GM12865 (cell line): ENCODE results near the gene ARMC9.
"Not testable (repeated sequence)": the region's sequence is repeated elsewhere in the genome, so short reads cannot be mapped to it uniquely, and the experiment has no call there.

ENCODE experiments used
- DNase-seq: peaks from one replicate; pipeline ENCODE4 v3.0.0; 2010; ENCODE audit warnings: low read depth
- H3K4me3 ChIP-seq: 2 replicates; pipeline ENCODE4 v1.5.1; 2011; ENCODE audit warnings: mild to moderate bottlenecking, low read depth, low read length, control low read depth
- TF ChIP-seq, protein P1 (sequence below): IDR thresholded peaks from 2 replicates; pipeline ENCODE4 v1.5.1; 2011; ENCODE audit warnings: low read length, control low read depth, low read depth, inconsistent platforms; ENCODE audit not compliant: insufficient read depth; ENCODE audit errors: missing control alignments

ARMC9 gene

DNA sequence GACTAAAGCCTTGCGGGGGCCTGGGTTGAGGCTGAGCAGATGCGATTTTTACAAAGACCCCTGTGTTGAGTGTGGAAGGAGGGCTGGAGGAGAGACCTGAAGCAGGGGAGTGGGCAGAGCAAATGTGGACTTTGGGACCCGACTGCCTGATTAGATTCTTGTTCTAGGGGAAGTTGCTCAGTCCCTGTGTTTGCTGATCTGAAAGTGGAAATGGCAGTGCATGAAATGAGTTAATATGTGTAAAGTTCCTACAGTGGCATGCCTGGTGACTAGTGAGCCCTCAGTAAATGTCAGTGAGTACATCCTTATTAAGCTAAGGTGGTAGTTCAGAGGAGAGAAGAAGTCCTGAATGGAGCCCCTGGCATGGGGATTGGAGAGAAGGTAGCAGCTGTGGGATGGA, 52.3 kb downstream of the ARMC9 start:
- TF ChIP-seq, protein P1, sequence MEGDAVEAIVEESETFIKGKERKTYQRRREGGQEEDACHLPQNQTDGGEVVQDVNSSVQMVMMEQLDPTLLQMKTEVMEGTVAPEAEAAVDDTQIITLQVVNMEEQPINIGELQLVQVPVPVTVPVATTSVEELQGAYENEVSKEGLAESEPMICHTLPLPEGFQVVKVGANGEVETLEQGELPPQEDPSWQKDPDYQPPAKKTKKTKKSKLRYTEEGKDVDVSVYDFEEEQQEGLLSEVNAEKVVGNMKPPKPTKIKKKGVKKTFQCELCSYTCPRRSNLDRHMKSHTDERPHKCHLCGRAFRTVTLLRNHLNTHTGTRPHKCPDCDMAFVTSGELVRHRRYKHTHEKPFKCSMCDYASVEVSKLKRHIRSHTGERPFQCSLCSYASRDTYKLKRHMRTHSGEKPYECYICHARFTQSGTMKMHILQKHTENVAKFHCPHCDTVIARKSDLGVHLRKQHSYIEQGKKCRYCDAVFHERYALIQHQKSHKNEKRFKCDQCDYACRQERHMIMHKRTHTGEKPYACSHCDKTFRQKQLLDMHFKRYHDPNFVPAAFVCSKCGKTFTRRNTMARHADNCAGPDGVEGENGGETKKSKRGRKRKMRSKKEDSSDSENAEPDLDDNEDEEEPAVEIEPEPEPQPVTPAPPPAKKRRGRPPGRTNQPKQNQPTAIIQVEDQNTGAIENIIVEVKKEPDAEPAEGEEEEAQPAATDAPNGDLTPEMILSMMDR, result no peak
- no peak overlapping the region for H3K4me3 ChIP-seq
- no peak for DNase-seq

DNA sequence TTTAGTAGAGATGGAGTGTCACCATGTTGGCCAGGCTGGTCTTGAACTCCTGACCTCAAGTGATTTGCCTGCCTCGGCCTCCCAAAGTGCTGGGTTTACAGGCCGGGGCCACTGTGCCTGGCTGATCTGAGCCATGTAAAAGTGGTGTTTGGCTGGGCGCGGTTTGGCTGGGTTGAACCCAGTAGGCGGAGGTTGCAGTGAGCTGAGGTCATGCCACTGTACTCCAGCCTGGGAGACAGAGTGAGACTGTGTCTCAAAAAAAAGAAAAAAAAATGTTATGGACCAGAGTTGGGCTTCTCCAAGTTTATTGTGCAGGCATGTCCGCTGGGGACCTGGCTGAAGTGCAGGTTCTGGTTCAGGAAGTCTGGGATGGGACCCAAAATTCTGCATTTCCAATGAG, 54.9 kb downstream of the ARMC9 start:
- not testable (repeated sequence) for H3K4me3 ChIP-seq, DNase-seq

DNA sequence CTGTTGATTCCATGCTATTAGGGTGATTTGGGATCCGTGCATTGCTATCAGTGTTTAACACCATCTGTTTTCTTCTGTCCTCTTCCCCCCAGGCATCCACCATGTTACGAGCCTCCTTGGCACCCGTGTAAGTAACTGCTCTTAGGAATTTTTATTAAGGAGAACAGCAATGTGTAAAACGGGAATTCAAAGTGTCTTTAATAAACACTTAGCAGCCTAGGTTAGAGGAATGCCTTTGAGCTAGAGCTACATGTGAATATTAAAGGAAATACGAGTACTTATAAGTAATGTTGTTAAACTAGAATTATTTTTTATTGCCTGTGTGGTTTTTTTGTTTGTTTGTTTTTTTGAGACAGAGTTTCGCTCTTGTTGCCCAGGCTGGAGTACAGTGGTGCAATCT, 58.1 kb downstream of the ARMC9 start:
- DNase-seq, result no peak
- TF ChIP-seq, protein P1, result no peak
- H3K4me3 ChIP-seq, result no peak overlapping the region

DNA sequence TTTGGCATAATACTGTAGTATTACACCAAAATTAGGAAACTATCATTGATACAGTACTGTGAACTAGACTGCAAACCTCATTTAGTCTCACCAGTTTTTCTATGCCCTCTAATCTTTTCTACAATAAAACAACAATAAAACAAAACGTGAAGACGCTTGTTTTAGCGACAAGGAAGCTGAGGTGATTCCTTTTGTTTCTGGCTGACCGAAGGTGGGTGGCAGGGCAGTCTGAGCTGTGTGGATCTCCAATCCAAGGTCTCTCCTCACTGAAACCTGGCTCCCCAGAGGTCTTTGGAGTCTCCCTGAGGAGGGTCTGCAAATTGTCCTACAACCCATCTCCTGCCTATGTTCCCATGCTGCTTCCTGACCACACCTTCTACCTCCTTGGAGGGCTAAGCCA, 59.3 kb downstream of the ARMC9 start:
- DNase-seq, result no peak
- TF ChIP-seq, protein P1, result no peak
- no peak overlapping the region for H3K4me3 ChIP-seq

DNA sequence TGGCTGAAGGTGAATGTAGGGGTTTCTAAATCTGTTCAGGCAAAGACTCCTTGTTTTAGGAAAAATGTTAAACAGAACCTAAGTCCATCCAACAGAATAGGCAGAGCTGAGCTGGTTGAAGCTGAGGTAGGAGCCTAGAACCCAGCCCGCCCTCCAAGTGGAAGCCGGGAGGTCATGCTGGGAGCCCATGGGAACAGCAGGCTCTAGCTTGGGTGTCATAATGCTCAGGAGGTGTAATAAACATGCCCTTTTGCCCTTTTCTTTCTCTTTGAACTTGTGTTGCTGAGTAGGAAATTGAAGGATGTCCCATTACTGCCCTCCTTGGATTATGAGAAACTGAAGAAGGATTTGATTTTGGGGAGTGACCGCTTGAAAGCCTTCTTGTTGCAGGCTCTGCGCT, 60.3 kb downstream of the ARMC9 start:
- TF ChIP-seq, protein P1, result no peak
- H3K4me3 ChIP-seq, result no peak overlapping the region
- no peak for DNase-seq

DNA sequence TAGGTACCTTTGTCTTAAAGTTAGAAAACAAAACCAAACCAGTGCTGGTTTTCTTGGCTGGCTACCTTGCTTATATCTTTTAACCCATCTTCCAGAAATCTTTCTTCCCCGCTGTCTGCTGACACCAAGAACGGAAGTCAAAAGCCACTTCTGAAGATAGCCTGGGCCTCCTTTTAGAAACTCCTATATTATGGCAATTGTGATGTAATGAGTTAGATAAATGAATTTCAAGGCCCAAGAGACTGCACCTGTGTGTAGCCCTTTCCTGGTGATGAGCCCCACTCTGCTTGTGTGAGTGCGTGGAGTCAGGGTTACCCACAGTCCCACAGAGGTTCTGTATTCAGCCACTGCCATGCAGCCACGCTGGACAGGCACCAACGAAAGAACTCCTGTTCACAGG, 60.7 kb downstream of the ARMC9 start:
- TF ChIP-seq, protein P1, result no peak
- DNase-seq, result no peak
- no peak overlapping the region for H3K4me3 ChIP-seq

DNA sequence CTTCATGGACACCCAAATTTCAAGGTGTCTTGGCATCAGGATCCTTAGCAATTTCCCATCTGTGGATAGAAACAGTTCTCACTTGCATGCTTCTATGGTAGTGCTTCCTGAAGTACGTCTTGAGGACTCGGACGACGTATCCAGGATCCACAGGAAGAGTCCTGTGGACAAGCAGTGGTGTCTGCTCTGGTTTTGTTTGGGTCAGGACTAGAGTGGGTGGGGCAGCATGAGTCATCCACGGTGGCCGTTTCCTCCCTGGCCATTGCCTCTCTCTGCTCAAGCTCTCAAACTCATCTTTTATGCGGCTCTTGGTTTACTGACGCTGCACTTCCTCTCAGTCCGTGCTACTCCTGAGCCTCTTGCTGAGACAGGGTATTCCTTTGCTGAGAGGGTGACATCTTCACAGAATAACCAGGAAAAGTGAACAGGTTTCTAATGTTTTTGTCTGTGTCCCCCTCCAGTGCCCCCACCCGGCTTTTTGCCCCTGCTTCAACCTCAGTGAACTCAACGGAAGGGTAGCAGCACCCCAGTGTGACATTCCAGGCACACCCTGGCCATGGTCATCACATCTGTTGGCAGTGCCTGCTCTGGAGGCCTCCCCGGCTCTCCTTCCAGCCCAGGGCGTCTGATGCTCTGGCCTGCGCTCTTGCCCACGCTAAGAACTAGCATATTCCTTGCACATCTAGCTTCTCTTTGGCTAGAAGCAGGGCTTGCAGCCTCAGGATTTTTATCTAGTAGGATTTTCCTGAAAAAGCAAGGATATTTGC, 62.2 kb downstream of the ARMC9 start:
- H3K4me3 ChIP-seq, result no peak overlapping the region
- DNase-seq, result no peak
- TF ChIP-seq, protein P1, result no peak
